ENCODE data around the gene DLGAP5.

DLGAP5 gene

DNA sequence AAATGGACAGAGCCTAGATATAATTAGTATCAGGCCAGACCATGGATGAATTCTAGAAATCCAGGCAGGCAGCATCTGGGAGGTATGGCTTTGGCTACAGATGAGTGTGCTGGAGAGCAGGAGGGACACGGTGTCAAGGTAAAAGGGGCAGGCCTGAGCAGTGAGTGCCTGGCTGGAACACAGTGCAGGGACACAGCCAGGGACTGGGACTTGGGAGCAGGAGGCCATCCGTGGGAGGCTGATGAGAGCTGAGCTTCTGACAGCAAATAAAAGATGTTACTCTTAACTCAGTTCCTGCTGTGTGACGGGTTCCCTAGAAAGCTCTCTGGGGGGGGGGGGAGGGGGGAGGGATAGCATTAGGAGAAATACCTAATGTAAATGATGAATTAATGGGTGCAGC lies 75.9 kb downstream of the DLGAP5 start:
- Histone ChIP-seq H3K79me2 (ENCODE audit: control insufficient read depth, low read length) (no peaks in the 10 kb centered on the region), H3K9me3 (ENCODE audit: control insufficient read depth, insufficient read depth, low read length) (no peaks in the 10 kb centered on the region), H3K27me3 (ENCODE audit: control insufficient read depth, low read length) (peaks cover 7% of the 10 kb centered on the region), H3K27ac (ENCODE audit: low read depth, low read length) (no peak overlapping the region), H3K4me1 (ENCODE audit: control insufficient read depth, low read length) (no peaks in the 10 kb centered on the region), H3K4me2 (ENCODE audit: low read length) (no peak overlapping the region), H3K9me2 (replicated peaks; ENCODE audit: control insufficient read depth, low read length) (no peaks in the 10 kb centered on the region), H3K4me3 (ENCODE audit: low read length) (no peak overlapping the region), H3K36me3 (ENCODE audit: control insufficient read depth, low read length) (no peaks in the 10 kb centered on the region), H3F3A (ENCODE audit: control insufficient read depth, insufficient read depth) (no peaks in the 10 kb centered on the region), H4K20me1 (ENCODE audit: control insufficient read depth, insufficient read depth, low read depth, low read length) (no peaks in the 10 kb centered on the region)
- no peak for TF ChIP-seq EZH2phosphoT487 (IDR thresholded peaks at IDR 0.05; ENCODE audit: borderline replicate concordance, low read length)
- TF ChIP-seq, protein P1, sequence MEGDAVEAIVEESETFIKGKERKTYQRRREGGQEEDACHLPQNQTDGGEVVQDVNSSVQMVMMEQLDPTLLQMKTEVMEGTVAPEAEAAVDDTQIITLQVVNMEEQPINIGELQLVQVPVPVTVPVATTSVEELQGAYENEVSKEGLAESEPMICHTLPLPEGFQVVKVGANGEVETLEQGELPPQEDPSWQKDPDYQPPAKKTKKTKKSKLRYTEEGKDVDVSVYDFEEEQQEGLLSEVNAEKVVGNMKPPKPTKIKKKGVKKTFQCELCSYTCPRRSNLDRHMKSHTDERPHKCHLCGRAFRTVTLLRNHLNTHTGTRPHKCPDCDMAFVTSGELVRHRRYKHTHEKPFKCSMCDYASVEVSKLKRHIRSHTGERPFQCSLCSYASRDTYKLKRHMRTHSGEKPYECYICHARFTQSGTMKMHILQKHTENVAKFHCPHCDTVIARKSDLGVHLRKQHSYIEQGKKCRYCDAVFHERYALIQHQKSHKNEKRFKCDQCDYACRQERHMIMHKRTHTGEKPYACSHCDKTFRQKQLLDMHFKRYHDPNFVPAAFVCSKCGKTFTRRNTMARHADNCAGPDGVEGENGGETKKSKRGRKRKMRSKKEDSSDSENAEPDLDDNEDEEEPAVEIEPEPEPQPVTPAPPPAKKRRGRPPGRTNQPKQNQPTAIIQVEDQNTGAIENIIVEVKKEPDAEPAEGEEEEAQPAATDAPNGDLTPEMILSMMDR (IDR thresholded peaks at IDR 0.05; ENCODE audit: low read depth, low read length, poor library complexity, severe bottlenecking), result no peak

DNA sequence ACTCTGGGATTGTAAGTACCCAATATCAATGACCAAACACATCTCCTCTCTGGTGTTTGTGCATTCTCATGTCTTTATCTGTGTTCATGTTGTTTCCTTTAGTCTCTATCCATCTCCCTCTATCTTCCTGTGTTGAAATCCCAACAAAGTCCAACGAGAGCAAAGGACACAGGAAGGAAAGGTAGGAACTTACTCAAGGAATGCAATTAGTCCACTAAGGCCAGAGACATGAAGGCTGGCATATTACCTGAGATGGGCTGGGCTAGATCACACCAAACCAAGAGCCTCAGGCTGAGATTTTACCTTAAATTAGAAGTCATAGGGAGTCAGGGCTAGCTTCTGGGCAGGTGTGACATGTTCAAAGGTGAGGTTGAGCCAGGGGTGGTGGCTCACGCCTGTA lies 76.7 kb downstream of the DLGAP5 start:
- H3K4me2 ChIP-seq (ENCODE audit: low read length), result no peak overlapping the region
- peaks cover 4% of the 10 kb centered on the region for H3K27me3 ChIP-seq (ENCODE audit: control insufficient read depth, low read length)
- H3K9me2 ChIP-seq (replicated peaks; ENCODE audit: control insufficient read depth, low read length), result no peaks in the 10 kb centered on the region
- no peaks in the 10 kb centered on the region for H3K4me1 ChIP-seq (ENCODE audit: control insufficient read depth, low read length)
- no peaks in the 10 kb centered on the region for H3K9me3 ChIP-seq (ENCODE audit: control insufficient read depth, insufficient read depth, low read length)
- H3K36me3 ChIP-seq (ENCODE audit: control insufficient read depth, low read length), result no peaks in the 10 kb centered on the region
- H3K27ac ChIP-seq (ENCODE audit: low read depth, low read length), result no peak overlapping the region
- TF ChIP-seq EZH2phosphoT487 (IDR thresholded peaks at IDR 0.05; ENCODE audit: borderline replicate concordance, low read length), result no peak
- TF ChIP-seq, protein P1 (IDR thresholded peaks at IDR 0.05; ENCODE audit: low read depth, low read length, poor library complexity, severe bottlenecking), result no peak
- H3K79me2 ChIP-seq (ENCODE audit: control insufficient read depth, low read length), result no peaks in the 10 kb centered on the region
- no peak overlapping the region for H3K4me3 ChIP-seq (ENCODE audit: low read length)
- H4K20me1 ChIP-seq (ENCODE audit: control insufficient read depth, insufficient read depth, low read depth, low read length), result no peaks in the 10 kb centered on the region
- no peaks in the 10 kb centered on the region for H3F3A ChIP-seq (ENCODE audit: control insufficient read depth, insufficient read depth)

DNA sequence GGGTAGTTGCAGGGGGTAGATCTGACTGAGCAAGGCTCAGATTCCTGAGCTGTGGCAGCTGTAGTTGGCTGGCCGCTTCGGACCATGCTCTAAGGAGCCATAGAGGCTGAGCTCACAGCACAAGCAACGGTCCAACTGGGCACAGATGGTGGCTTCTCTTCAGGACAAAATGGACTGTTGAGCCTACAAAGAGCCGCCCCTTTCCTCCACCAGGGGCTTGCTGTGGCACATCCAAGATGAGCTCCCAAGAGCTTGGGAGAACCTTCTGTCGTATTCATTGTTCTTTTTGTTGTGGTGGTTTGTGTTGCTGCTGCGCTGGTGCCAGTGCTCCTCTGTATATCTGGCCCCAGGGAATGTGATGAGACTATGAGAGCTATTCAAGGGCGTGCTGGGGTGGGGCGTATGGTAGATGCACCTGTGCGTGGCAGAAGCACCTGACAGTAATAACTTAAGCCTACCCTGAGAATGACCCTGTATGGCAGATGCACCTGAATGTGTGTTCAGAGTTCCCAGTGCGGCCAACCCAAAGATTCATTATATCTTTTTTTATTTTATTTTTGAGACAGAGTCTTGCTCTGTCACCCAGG lies 80.2 kb downstream of the DLGAP5 start:
- no peaks in the 10 kb centered on the region for H3K4me1 ChIP-seq (ENCODE audit: control insufficient read depth, low read length)

More for the DNA sequence above, 80.2 kb downstream of the DLGAP5 start:
- Histone ChIP-seq H3F3A (ENCODE audit: control insufficient read depth, insufficient read depth) (no peaks in the 10 kb centered on the region), H3K9me2 (replicated peaks; ENCODE audit: control insufficient read depth, low read length) (no peaks in the 10 kb centered on the region), H3K36me3 (ENCODE audit: control insufficient read depth, low read length) (no peaks in the 10 kb centered on the region), H3K9me3 (ENCODE audit: control insufficient read depth, insufficient read depth, low read length) (no peaks in the 10 kb centered on the region), H3K4me3 (ENCODE audit: low read length) (no peak overlapping the region), H3K79me2 (ENCODE audit: control insufficient read depth, low read length) (no peaks in the 10 kb centered on the region), H3K4me2 (ENCODE audit: low read length) (no peak overlapping the region), H3K27me3 (ENCODE audit: control insufficient read depth, low read length) (no peaks in the 10 kb centered on the region), H3K27ac (ENCODE audit: low read depth, low read length) (no peak overlapping the region), H4K20me1 (ENCODE audit: control insufficient read depth, insufficient read depth, low read depth, low read length) (no peaks in the 10 kb centered on the region)
- TF ChIP-seq, protein P1 (IDR thresholded peaks at IDR 0.05; ENCODE audit: low read depth, low read length, poor library complexity, severe bottlenecking), result no peak
- TF ChIP-seq EZH2phosphoT487 (IDR thresholded peaks at IDR 0.05; ENCODE audit: borderline replicate concordance, low read length), result no peak
